DMS 273 treated with DMSO at 0.1 percent for 48 hours (cell line): ENCODE results near the gene FAM193B.
"Not testable (repeated sequence)": the region's sequence is repeated elsewhere in the genome, so short reads cannot be mapped to it uniquely, and the experiment has no call there.

Experiments used
- DNase-seq: peaks from one replicate; lab custom pipeline; 2025; lab: John Stamatoyannopoulos, UW

FAM193B gene

GRCh38 chr5:177576169-177576568 is 21.8 kb upstream of the FAM193B start:
- DNase-seq, result no peak

GRCh38 chr5:177575488-177575887 is 21.1 kb upstream of the FAM193B start:
- no peak for DNase-seq

GRCh38 chr5:177569894-177570293 is 15.5 kb upstream of the FAM193B start:
- DNase-seq, result no peak

GRCh38 chr5:177568326-177568725 is 14.0 kb upstream of the FAM193B start:
- no peak for DNase-seq

- no peak for DNase-seq
Measured at GRCh38 chr5:177565046-177565445, 10.7 kb upstream of the FAM193B start.

GRCh38 chr5:177559446-177559941 is 5.1 kb upstream of the FAM193B start:
- DNase-seq, result not testable (repeated sequence)

- DNase-seq, result no peak
Measured at GRCh38 chr5:177557796-177558195, 3.4 kb upstream of the FAM193B start.

- DNase-seq, result no peak
Measured at GRCh38 chr5:177557041-177557647, 2.8 kb upstream of the FAM193B start.

- no peak for DNase-seq
Measured at GRCh38 chr5:177555665-177556064, 1.3 kb upstream of the FAM193B start.

- DNase-seq, result no peak
Measured at GRCh38 chr5:177555228-177555627, 865 bp upstream of the FAM193B start.

- DNase-seq, result no peak
Measured at GRCh38 chr5:177553671-177554429, 513 bp downstream of the FAM193B start.

- DNase-seq, result no peak
Measured at GRCh38 chr5:177552839-177553455, 1.4 kb downstream of the FAM193B start.

GRCh38 chr5:177550122-177550521 is 4.2 kb downstream of the FAM193B start:
- DNase-seq, result no peak

- no peak for DNase-seq
Measured at GRCh38 chr5:177548495-177548894, 5.9 kb downstream of the FAM193B start.

GRCh38 chr5:177547736-177548135 is 6.6 kb downstream of the FAM193B start:
- no peak for DNase-seq

- peak; percentile 81 for DNase-seq
Measured at GRCh38 chr5:177546258-177546741, 8.1 kb downstream of the FAM193B start.

GRCh38 chr5:177545487-177546257 is 8.7 kb downstream of the FAM193B start:
- DNase-seq, result peak; percentile 31

GRCh38 chr5:177542816-177543465 is 11.4 kb downstream of the FAM193B start:
- DNase-seq, result no peak

- no peak for DNase-seq
Measured at GRCh38 chr5:177540438-177540837, 13.9 kb downstream of the FAM193B start.

- no peak for DNase-seq
Measured at GRCh38 chr5:177539411-177539810, 15.0 kb downstream of the FAM193B start.

GRCh38 chr5:177538876-177539275 is 15.5 kb downstream of the FAM193B start:
- no peak for DNase-seq
